ENCODE measurements around the gene FANCI.

FANCI gene

DNA sequence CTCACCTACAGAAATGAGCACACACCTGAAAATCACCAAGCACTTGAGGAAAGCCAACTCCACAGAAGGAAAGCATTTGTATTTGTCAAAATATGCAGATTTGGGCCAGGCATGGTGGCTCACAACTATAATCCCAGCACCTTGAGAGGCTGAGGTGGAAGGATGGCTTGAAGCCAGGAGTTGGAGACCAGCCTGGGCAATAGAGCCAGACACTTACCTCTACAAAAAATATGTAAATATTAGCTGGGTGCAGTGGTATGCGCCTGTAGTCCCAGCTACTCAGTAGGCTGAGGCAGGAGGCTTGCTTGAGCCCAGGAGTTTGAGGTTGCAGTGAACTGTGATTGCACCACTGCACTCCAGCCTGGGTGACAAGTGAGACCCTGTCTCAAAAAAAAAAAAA, 34.7 kb upstream of the FANCI start:
- no peaks in the 10 kb centered on the region for H3K36me3 ChIP-seq
- no peaks in the 10 kb centered on the region for H3K27me3 ChIP-seq
- no peak overlapping the region for H3K4me3 ChIP-seq (ENCODE audit: low read depth in 1 of 2, low read length in 1 of 2)
- no peak for TF ChIP-seq CTCF (IDR thresholded peaks at IDR 0.05)
- no peaks in the 10 kb centered on the region for H3K9me3 ChIP-seq
- H3K4me1 ChIP-seq (ENCODE audit: control insufficient read depth in 1 of 2, insufficient read depth in 1 of 2, low read depth in 1 of 2, low read length in 1 of 2): peaks cover 0 to 5% of the 10 kb centered on the region in 2 experiments
- H3K27ac ChIP-seq: no peak overlapping the region

DNA sequence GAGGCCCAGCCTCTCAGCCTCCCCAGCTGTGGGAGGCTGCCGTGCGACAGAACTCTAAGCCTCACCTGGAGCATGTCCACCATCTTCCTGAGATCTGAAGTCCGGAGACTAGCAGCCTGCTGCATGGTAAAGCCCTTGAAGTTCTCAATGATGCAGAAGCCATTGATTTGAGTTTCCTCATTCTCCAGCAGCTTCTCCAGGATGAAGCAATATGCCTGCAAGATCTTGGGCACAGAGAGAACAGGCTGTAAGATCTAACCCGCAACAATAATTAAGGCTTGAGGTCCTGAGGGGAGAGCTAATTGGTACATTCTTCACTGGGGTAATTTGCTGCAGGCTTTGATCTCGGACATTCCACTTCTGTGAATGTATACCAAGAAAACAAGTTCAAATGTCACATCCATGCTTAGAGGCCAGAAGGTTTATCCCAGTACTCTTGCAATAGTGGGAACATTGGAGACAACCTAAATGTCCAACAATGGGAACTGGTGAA, 32.1 kb upstream of the FANCI start:
- Histone ChIP-seq H3K4me3 (ENCODE audit: low read depth in 1 of 2, low read length in 1 of 2) (no peak overlapping the region), H3K9me3 (no peaks in the 10 kb centered on the region), H3K4me1 (ENCODE audit: control insufficient read depth in 1 of 2, insufficient read depth in 1 of 2, low read depth in 1 of 2, low read length in 1 of 2) (peaks cover 0 to 4% of the 10 kb centered on the region in 2 experiments), H3K36me3 (no peaks in the 10 kb centered on the region), H3K27ac (no peak overlapping the region), H3K27me3 (no peaks in the 10 kb centered on the region)
- no peak for TF ChIP-seq CTCF (IDR thresholded peaks at IDR 0.05)

GRCh38 chr15:89215627-89216026, 28.2 kb upstream of the FANCI start:
- no peaks in the 10 kb centered on the region for H3K9me3 ChIP-seq
- no peaks in the 10 kb centered on the region for H3K27me3 ChIP-seq
- no peak overlapping the region for H3K27ac ChIP-seq
- H3K36me3 ChIP-seq: no peaks in the 10 kb centered on the region
- TF ChIP-seq CTCF (IDR thresholded peaks at IDR 0.05): no peak
- no peak overlapping the region for H3K4me3 ChIP-seq (ENCODE audit: low read depth in 1 of 2, low read length in 1 of 2)
- no peaks in the 10 kb centered on the region for H3K4me1 ChIP-seq (ENCODE audit: control insufficient read depth in 1 of 2, insufficient read depth in 1 of 2, low read depth in 1 of 2, low read length in 1 of 2)

DNA sequence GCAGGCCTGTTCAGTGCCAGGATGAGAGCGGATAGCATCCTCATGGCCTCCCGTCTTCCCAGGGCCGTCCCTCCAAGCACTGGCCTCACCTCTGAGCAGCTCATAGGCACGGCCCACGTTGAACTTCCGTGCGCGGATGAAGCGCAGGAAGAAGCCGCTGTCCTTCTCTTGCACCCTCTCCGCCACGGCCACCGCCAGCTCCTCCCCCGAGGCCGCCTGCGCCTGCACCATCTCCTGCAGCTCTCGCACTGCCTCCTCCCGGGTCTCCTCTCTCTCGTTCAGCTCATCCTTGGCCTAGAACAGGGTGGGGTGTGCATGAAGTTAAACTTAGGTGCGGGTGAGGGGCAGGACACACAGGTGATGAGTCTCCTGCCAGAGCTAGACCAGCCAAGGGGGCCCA, 26.7 kb upstream of the FANCI start:
- Histone ChIP-seq H3K27ac (no peak overlapping the region), H3K4me1 (ENCODE audit: control insufficient read depth in 1 of 2, insufficient read depth in 1 of 2, low read depth in 1 of 2, low read length in 1 of 2) (no peaks in the 10 kb centered on the region), H3K9me3 (no peaks in the 10 kb centered on the region), H3K36me3 (no peaks in the 10 kb centered on the region), H3K27me3 (no peaks in the 10 kb centered on the region), H3K4me3 (ENCODE audit: low read depth in 1 of 2, low read length in 1 of 2) (no peak overlapping the region)
- no peak for TF ChIP-seq CTCF (IDR thresholded peaks at IDR 0.05)

DNA sequence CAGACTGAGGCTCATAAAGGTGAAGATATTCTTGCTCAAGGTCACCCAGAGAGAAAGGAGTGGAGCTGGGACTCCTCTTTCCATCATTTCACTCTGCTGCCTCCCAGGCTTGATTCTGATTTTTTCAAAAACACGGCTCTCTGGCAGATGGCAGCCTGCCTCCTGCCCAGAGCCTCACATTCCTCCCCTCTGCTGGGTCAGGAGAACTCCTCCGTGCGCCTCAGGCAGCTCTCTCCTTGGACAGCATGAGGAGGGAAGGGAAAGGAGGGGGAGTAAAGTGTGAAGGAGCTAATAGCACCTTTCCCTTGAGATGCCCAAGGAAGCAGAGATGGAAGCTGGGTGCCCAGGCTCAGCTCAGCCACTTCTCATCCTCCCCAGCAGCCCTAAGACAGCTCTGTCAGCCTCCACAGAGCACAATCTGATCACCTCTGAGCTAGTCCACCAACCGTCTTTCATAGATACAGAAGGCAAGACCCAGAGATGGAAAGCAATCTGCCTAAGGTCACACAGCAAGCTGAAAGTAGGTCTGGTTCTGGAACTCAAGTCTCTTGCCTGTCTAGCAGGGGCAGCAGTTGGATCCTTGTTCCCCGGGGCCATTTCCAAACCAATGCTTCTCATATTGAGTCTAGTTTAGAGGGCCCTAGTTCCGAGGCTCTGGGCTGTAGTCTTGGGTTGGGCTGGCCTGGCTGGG, 25.9 kb upstream of the FANCI start:
- Histone ChIP-seq H3K4me3 (ENCODE audit: low read depth in 1 of 2, low read length in 1 of 2) (no peak overlapping the region), H3K36me3 (no peaks in the 10 kb centered on the region), H3K4me1 (ENCODE audit: control insufficient read depth in 1 of 2, insufficient read depth in 1 of 2, low read depth in 1 of 2, low read length in 1 of 2) (no peaks in the 10 kb centered on the region), H3K9me3 (no peaks in the 10 kb centered on the region), H3K27ac (no peak overlapping the region), H3K27me3 (no peaks in the 10 kb centered on the region)
- TF ChIP-seq CTCF (IDR thresholded peaks at IDR 0.05): no peak

Data from neutrophil (primary cell).